ENCODE measurements around the gene HSPA9.

GRCh38 chr5:138575194-138576015 lies at the start of gene HSPA9:
- TF ChIP-seq EZH2phosphoT487 (IDR thresholded peaks at IDR 0.05; ENCODE audit: insufficient read depth, low read depth) (no peak), EZH2 (IDR thresholded peaks at IDR 0.05; ENCODE audit: insufficient read depth, poor library complexity, severe bottlenecking) (no peak)

All from GM23248 (cell line).